Fibroblast of the conjunctiva (primary cell): ENCODE data around the gene MZT2B.
"Not testable (repeated sequence)": the region's sequence is repeated elsewhere in the genome, so short reads cannot be mapped to it uniquely, and the experiment has no call there.

Experiments used
- DNase-seq: peaks from one replicate; pipeline ENCODE4 v3.0.0-alpha.2; 2010; ENCODE audit warnings: low read depth

The MZT2B gene, protein sequence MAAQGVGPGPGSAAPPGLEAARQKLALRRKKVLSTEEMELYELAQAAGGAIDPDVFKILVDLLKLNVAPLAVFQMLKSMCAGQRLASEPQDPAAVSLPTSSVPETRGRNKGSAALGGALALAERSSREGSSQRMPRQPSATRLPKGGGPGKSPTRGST

DNA sequence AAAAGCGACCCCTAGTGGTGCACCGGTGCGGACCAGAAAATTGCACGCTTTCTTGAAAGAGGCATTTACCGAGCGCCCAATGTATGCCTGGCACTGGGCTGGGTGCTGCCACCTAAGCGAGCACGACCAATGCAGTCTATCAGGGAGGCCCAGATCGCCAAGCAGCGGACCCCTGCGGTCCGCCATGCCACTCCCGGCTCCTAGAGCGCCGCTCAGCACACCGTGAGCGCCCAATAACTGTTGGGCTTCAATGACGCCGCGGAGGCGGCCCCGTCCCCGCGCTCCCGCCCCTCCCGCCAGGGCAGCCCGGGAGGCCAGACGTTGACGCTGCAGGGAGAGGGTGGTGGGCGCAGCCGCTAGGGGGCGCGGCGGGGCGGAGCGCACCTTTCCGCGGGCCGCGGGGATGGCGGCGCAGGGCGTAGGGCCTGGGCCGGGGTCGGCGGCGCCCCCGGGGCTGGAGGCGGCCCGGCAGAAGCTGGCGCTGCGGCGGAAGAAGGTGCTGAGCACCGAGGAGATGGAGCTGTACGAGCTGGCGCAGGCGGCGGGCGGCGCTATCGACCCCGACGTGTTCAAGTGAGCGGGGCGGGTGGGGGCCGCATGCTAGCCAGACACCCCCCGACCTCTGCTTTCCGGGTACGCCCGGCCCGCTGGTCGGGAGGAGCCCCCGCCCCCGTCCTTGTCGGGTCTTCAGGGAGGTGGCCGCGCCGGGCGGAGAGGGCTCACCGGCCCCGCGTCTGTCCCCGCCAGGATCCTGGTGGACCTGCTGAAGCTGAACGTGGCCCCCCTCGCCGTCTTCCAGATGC, at the start of gene MZT2B:
MZT2B (plus strand) TSS at position 383 of the 803 bp plus-strand sequence; CDS start at position 404, 21 bp downstream.
- peak; percentile 62 for DNase-seq

DNA sequence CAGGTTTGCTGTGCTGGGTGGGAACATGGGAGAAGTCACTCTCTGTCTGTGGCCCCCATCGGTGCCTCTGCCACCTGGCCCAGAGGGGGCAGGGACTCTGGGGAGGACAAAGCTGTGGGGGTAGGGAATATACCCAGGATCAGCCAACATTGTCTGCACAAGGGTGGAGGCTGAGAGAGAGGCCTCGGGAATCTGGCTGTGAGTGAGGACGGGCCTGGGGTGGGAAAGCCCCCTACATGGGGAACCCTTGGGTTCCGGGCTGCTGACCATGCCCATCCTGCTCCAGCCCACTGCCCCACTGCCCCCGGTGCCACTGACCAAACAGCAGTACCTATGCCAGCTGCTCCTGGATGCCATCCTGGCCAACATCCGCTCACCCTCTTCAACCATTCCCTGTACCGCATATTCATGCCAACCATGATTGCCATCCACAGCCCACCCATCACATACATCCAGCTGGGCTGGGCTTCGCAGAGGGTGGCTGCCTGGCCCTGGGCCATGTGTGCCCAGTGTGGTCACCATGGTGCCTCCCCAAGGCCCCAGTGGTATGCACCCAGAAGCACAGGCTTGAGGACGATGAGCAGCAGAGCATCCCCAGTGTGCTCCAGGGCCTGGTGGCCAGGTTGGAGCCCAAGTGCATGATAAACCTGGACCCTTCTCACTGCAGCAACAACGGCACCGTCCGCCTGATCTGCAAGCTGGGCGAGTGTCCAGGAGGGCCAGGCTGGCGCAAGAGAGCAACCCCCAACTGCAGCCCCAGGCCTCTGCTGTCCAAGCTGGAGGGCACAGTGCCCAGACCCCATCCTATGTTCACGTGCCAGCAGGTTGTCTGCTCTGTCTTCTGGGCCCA, 46.1 kb upstream of the MZT2B start:
- no peak for DNase-seq

DNA sequence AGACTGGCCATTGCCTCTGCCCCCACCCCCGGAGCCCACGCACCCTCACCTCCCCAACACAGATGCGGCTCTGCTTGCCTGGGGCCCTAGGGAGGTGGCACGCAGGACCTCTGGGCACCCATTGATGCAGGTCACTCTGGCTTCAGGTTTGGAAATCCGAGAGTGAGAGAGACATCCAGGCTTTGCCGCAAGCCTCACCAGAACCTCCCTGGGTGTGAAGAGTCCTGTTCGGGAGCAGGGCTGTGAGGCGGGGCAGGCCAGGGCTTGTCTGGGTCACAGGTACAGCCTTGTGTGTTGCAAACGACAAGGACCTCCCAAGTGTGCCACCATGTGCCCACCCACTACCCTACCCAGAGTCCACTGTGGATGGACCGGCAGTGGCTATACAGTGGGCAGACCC, 45.5 kb upstream of the MZT2B start:
- not testable (repeated sequence) for DNase-seq

DNA sequence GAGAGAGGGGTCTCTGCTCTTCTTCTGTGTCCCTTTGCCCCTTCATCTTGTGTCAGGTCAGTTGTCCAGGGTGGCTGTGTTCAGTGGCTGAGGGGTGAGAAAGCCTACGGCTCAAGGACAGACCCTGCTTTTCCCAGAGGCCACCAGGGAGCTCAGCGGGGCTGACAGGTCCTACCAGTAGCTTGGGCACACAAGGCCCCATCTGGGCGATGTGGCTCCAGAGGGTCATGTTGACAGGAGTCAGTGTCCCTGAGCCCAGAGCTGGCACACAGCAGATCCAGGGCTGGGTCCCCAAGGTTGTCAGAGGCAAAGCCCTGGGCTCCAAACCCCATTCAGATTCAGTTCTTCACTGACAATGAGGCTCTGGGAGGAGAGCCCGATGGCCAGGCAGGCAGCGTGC, 44.9 kb upstream of the MZT2B start:
- DNase-seq = not testable (repeated sequence)

DNA sequence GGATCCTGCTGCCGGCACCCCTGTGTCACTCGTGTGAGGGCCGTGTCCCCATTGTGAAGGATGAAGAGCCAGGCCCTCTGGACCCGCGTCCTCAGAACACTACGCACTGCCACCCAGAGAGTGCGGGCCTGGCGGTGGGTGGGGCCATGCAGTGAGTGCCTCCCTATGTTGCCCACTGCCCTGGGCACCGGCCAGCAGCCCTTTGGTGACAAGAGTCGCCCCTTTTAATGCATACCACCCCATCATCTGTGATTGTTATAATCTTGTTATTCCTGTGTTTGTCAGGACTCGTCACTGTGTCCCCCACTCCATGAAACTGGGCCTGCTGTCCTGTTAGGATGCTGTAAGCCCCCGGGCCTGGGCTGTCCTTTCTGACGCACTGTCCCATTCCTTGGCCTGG, 43.7 kb upstream of the MZT2B start:
- DNase-seq = not testable (repeated sequence)

DNA sequence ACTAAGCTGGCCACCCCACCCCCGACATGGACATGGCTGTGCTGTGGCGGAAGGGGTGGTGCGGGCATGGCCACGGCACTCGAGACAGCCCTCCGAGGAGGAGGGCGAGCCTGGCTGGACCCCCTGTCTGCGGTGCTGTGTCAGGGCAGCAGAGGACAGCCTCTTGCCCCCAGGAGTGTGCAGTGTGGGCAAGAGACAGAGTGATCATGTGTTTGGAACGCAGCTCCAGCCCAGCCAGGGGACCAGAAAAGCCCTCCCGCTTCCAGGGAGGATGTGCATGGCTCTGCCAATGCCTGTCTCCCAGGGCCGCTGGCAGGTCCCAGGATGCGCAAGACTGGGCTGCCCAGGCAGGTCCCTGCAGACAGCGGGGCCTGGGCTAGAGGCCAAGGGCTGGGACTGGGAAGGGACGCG, 43.2 kb upstream of the MZT2B start:
- not testable (repeated sequence) for DNase-seq

DNA sequence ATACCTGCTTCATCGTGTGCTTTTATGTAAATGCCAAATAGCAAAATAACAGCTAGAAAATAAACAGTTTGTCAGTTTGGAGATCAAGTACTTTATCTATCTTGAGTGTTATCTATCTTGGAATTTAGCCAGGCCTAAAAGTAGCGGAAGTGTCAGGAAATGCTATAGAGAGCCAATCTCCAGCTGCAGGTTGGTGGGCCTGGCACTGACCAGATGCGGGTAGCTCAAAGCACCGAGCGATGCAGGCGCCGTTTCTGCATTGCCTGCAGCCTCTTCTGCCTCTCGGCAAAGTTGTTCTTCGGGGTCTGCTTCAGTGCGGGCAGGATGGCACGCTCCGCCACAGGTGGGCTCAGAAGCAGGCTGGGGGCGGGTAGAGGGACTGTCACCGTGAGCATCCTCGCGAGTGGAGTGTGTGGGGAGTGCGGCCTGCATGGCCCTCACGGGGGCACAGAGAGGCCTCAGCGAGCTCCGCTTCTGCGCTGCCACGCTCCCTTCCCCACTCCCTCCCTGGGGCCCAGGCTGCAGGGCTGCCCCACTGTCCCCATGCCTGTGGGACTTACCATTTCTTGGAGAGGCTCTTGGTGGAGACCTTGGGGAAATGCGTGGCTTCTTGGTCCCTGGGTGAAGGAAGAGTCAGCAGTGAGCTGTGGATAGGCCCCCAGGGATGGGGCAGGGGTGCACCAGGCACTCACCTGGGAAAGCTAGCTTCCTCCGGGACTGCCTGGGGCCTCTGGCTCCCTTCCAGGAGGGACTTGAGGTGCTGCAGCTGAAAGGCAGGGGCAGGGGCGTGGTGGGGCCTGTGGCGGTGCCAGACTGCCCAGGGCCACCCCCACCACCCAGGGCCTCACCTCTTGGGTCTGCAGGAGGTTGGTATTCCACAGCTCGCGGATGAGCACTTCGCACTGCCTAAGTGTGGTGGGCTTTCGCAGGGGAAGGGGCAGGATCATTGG, 42.5 kb upstream of the MZT2B start:
- DNase-seq = not testable (repeated sequence)

DNA sequence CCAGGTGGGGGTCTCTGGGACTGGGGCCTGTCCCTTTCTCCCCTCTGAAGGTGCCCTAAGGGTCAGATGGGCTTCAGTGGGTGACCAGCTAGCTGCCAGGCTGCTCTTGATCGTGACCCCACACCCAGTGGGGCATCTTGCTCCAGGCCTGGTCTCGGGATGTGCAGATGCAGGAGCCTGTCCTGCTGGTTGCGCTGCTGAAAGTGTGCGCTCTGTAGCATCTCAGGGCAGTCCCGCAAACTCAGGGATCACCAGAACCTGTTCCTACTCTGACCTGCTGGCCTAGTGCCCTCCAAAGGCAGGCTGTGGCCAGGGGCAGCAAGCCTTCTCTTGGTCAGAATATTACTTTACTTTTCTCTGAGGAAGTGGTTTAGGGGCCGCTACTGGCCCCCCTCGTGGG, 41.5 kb upstream of the MZT2B start:
- not testable (repeated sequence) for DNase-seq

DNA sequence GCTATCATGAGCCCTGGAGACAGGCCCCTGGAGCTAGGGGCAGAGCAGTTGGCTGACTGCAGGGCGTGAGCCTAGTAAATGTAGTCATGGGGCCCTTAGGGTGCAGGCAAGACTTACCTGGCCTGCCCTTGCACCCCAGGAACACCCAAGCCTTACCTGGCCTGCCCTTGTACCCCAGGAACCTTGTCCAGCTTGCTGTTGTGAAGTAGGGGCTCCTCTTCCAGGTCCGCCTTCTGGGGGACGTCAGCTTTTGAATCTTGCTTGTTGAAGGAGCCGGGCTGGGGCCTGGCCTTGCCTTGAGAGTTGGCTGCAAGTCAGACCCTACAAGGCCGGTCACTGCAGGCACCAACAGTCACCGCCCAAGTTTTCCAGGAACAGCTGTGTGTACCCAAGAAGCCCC, 41.1 kb upstream of the MZT2B start:
- not testable (repeated sequence) for DNase-seq

DNA sequence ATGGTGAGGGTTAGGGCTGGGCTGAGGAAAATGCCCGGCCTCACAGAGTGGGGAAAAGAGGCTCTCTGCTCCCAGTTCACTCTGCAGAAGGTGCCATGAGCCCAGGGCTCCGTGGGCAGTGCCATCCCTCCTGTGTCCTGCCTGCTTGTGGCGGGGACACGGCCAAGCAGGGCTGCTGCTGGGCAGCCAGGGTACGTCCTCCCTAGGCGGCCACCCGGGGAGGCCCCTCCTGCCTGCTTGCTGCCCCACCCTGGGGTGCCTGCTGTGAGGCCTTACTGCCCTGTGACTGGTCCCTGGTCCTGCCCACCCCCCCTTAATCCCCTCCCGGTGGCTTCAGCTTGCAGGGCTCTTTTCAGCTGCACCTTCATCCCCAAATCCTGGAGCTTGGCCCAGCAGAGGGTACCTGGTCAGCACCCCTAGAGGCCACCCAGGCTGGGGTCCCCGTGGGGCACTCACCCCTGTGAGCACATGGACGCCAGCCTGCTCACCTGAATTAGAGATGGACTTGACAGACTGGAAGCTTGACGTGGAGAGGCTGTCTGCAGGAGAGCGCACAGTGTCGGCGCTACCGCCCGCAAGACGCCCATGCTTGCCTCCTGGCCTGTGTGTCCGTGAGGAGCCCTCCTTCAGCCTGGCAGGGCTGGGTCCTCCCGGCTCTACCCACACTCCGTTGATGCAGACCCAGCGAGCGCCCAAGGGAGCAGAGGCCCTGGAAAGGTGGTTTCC, 40.3 kb upstream of the MZT2B start:
- DNase-seq = not testable (repeated sequence)

DNA sequence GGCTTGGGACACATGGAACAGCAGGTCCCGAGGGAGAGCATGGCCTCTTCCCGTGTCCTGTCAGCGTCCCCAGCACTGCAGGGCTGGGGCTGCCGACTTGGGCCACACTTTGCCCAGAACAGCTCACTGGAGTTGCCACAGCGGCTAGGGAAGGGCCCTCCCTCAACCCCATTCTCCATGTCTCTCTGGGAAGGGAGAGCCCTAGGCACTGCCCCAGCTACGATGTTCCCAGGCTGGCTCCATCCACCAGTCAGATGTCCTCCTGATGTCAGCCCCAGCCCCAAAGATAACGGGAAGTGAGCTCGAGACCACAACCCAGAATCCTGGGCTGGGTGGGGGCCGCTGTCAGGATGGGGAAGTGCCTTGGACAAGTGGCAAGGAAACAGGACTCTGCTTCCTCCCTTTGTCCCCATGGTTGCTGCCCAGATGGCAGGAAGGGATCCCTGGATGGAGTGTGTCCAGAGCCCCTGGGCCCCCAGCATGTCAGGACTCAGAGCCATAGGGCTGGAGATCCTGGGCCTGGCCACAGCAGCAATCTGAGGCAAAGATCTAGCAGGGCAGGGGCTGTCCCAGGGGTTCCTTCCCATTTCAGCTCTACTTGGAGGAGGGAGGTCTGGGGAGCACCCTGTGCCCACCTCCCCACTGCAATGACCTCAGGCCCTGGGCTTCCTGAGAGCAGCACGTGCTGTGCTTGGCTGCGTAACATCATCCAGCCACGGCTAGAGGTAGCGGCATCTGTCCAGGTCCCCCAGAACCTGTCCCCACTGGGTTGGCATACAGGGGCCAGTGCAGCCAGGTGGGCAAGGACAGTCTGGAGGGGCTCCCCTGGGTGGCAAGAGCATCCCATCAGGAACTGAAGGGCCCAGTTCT, 39.4 kb upstream of the MZT2B start:
- DNase-seq = not testable (repeated sequence)

DNA sequence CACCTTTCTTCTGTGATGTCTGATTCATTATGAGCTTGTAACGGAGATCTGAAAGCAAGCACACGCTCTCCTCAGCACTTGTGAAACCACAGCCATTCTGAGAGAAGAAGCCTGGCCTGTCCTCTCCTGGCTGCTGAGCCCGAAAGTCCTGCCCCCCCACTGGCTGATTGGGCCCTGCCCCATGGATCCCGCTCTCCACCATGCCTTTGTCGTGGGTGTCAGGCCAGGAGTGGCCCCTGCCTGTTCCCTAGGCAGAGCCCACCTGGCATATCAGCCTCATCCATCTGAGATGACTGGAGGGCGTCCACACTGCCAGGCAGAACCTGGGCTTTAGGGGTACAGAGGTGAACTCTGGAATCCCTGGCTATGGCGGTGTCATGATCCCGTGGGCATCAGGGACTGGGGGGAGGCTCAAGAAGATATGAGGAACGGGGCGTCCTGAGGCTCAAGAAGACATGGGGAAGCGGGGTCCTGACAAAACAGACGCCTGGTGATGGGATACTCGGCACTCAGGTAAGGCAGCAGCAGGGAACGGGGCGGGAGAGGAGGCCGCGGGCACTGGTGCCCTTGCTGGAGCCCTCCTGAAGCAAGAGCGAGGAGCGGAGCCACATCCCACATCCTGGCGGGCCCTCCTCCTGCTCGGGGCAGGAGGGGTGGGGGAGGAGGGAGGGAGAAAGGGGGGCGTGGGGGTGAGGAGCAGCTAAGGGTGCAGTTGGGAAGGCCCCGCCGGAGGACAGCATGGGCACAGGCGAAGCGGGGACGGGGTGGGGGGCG, 38.6 kb upstream of the MZT2B start:
- DNase-seq = not testable (repeated sequence)

DNA sequence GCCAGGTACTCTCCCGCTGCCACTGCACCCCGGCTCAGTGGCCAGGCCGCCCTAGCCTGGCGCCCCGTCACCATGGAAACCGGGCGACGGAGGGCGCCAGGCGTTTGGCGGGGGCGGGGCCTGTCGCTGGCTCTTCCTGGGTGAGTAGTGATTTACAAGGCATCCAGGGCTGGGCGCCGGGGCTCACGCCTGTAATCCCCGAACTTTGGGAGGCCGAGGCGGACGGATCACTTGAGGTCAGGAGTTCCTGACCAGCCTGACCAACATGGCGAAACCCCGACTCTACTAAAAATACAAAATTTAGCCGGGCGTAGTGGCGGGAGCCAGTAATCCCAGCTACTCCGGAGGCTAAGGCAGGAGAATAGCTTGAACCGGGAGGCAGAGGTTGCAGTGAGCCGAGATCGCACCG, 37.1 kb upstream of the MZT2B start, which contains the start of gene CCDC74B:
CCDC74B (minus strand) TSS at position 107 of the 409 bp plus-strand sequence. CDS start 116 bp downstream, outside the sequence.
- peak; percentile 10 for DNase-seq

DNA sequence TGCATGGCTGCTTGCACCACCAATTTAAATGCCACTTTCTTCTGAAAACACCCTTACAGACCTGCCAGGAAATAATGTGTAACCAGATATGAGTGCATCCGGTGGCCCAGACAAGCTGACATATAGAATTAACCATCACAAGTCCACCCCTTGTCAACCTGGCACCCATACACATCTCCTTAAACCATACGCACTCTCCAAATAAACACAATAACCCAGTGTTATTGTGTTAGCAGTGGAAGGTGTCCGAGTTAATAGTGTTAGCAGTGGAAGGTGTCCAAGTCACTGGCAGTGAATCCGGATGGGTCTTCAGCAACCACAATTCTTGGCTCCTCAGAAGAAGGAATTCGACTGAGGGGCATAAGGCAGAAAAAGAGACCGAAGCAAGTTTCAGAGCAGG, 33.5 kb upstream of the MZT2B start:
- DNase-seq = not testable (repeated sequence)

DNA sequence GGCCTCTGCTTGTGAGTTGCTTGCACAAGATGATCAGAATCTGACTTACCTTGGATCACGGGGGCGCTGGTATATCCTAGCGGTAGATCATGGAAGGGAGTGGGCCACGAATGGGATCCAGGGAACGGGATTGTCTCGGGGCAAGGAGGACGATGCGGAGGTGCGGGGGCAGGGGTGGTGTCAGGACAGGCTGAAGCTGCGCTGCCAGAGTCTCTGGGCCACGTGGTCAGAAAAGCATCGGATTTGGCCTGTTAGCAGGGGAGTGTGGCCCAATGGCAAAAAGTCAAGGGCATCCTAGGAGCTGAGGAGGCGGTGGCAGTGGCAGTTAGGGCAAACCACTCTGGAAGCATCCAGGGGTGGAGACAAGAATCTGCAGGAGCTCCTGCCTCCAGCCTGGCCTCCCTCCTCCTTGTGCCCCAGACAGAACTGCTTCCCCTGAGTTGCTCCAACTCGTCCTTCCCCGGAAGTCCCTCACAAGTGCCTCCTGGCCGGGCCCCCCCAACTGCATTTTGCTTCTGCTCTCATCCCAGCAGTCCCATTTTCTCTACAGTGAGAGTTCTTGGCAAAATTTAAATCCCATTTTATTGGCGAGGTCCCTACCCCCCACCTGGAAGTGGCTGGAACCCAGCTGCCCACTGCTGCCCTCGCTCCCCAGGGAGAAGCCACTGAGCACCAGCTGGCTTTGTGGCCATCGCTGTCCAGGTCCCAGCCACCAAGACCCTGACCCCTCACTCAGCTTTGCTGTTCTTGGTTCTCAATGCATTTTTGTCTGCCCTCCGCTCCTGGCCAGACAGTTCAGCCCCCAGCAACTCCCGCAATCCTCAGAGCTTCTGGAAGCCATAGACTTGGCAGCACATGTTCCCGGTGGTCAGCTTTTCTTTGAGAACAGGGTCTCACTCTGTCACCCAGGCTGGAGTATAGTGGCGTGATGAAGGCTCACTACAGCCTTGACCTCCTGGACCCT, 31.6 kb upstream of the MZT2B start:
- no peak for DNase-seq

DNA sequence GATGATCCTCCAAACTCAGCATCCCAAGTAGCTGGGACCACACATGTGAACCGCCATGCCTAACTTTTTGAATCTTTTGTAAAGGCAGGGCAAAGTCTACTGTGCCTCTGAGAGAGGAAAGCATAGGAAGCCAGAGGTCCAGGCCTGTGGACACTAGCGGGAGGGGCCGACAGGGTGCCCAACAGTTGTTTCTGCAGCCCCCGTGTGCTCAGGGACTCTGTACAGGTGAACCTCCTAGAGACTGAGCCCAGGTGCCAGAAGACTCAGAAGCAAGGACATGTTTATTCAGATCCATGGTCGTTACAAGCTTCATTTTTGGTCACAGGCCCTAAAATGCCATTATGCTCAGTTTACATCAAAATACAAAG, 30.9 kb upstream of the MZT2B start:
- not testable (repeated sequence) for DNase-seq

DNA sequence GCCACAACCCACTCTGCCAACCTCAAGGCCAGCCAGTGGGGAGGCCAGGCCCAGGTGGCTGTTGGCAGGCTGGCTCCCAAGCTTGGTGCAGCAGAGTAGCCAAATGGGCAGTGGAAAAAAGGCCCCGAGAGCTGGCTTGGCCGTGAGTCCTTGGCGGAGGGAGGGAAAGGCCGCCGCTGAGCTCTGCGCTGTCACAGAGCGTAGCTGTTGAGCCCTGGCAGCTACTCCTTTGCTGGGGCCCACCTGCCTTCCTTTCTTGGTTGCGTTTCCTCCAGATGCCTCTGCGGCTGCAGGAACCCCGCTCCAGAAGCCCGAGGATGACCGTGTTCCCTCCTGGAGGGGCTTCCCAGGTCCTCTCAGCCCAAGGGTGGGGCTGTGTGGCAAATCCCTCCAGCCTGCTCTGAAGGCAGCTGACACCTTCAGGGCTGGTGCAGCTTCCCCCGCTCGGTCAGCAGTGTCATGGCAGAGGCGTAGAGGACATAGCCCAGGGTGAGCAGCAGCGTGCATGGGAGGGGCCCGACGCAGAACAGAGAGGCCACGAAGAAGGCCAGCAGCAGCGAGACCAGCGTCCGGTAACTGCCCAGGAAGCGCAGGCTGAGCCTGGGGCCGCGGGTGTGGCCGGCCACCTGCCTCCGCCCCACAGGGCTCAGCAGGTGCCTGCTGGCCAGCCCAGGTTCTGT, 29.8 kb upstream of the MZT2B start:
- not testable (repeated sequence) for DNase-seq
